Spleen (tissue), 7 donors: ENCODE measurements around the gene FOXO3.

ENCODE experiments used
- POLR2A ChIP-seq, 3 donors: fragments of 450-650 bp; IDR thresholded peaks; one replicate each; pipeline ENCODE4 v1.5.1; 2017; ENCODE audit warnings: antibody characterized with exemption in 3 of 3, mild to moderate bottlenecking in 1 of 3
- POLR2AphosphoS5 ChIP-seq, 3 donors: sonication (generic); formaldehyde crosslinking; IDR thresholded peaks; one replicate each; pipeline ENCODE4 v1.5.1; 2017; ENCODE audit warnings: antibody characterized with exemption in 3 of 3
- TF ChIP-seq, protein P1 (sequence below), 11 experiments: fragments of 200-600 bp in 7 of 11; fragments of 450-650 bp in 4 of 11; sonication (generic) in 4 of 11; IDR thresholded peaks in 8 of 11; conservative IDR thresholded peaks in 3 of 11; 1 replicate in 7 of 11; 2 replicates in 4 of 11; pipeline versions ENCODE4 v1.4.0 to v1.8.0; 2016 to 2021; ENCODE audit warnings: antibody characterized with exemption in 11 of 11, inconsistent platforms in 4 of 11, mild to moderate bottlenecking in 1 of 11
- donor health status: DM: no; HTN: no; CAD: no; lungs with moderate emphysema.
- donor health status: DM: no; HTN: no; CAD: no.
- donor health status: DM: no; HTN: no; CAD: no.

GRCh38 chr6:108654465-108655106 lies 93.9 kb downstream of the FOXO3 start:
- TF ChIP-seq, protein P1, sequence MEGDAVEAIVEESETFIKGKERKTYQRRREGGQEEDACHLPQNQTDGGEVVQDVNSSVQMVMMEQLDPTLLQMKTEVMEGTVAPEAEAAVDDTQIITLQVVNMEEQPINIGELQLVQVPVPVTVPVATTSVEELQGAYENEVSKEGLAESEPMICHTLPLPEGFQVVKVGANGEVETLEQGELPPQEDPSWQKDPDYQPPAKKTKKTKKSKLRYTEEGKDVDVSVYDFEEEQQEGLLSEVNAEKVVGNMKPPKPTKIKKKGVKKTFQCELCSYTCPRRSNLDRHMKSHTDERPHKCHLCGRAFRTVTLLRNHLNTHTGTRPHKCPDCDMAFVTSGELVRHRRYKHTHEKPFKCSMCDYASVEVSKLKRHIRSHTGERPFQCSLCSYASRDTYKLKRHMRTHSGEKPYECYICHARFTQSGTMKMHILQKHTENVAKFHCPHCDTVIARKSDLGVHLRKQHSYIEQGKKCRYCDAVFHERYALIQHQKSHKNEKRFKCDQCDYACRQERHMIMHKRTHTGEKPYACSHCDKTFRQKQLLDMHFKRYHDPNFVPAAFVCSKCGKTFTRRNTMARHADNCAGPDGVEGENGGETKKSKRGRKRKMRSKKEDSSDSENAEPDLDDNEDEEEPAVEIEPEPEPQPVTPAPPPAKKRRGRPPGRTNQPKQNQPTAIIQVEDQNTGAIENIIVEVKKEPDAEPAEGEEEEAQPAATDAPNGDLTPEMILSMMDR (IDR thresholded peaks at IDR 0.05 in 8 of 11, conservative IDR thresholded peaks at IDR 0.05 in 3 of 11), result no peak
- no peak for TF ChIP-seq POLR2AphosphoS5 (IDR thresholded peaks at IDR 0.05)
- TF ChIP-seq POLR2A (IDR thresholded peaks at IDR 0.05), result no peak
